Breast epithelium (tissue), 4 donors: ENCODE data around the gene ITGB2. TPM values are rescaled to one million over a fixed set of nuclear protein-coding genes. Genes with fewer than 3 reads are reported as not detected.

ENCODE experiments used
- DNase-seq, 2 donors: peaks; one replicate each; pipeline ENCODE4 v3.0.0-alpha.2; 2019; ENCODE audit warnings: low spot score in 2 of 2
- H3K27ac ChIP-seq, 2 donors: fragments of 200-600 bp; sonication (generic) in 1 of 2; one replicate each; pipeline ENCODE4 v1.5.1; 2016 to 2019; ENCODE audit warnings: mild to moderate bottlenecking in 1 of 2
- H3K27me3 ChIP-seq, 2 donors: fragments of 200-600 bp; sonication (generic) in 1 of 2; one replicate each; pipeline versions ENCODE4 v1.5.1 to v1.6.0; 2017 to 2019; ENCODE audit warnings: control low read depth in 1 of 2, mild to moderate bottlenecking in 1 of 2
- H3K36me3 ChIP-seq: fragments of 200-600 bp; one replicate; pipeline ENCODE4 v1.5.1; 2019
- H3K4me1 ChIP-seq, 2 donors: fragments of 200-600 bp; sonication (generic); one replicate each; pipeline ENCODE4 v1.5.1; 2016 to 2019; ENCODE audit warnings: control low read depth in 1 of 2
- H3K4me3 ChIP-seq, 3 donors: fragments of 200-600 bp; sonication (generic); 1 replicate in 2 of 3; 2 replicates in 1 of 3; pipeline ENCODE4 v1.5.1; 2016 to 2019; ENCODE audit warnings: mild to moderate bottlenecking in 3 of 3, moderate library complexity in 2 of 3
- H3K9me3 ChIP-seq, 2 donors: fragments of 200-600 bp; sonication (generic) in 1 of 2; one replicate each; pipeline ENCODE4 v1.5.1; 2016 to 2019; ENCODE audit warnings: control low read depth in 1 of 2
- POLR2A ChIP-seq: fragments of 450-650 bp; IDR thresholded peaks from one replicate; pipeline ENCODE4 v1.6.1; 2016; ENCODE audit warnings: antibody characterized with exemption, mild to moderate bottlenecking, moderate library complexity
- POLR2AphosphoS5 ChIP-seq, 3 donors: sonication (generic); formaldehyde crosslinking; IDR thresholded peaks; one replicate each; pipeline ENCODE4 v1.6.1; 2017; ENCODE audit warnings: antibody characterized with exemption in 3 of 3
- intact Hi-C: fragments of 100-400 bp; cut with DNase I; formaldehyde crosslinking; loops from one replicate; pipeline ENCODE4 v1.15.1; 2023; ENCODE audit warnings: low total_unique reads
- total RNA-seq, 3 donors: library from RNA; depleted of rRNA; stranded (reverse); fragments of >200 nt; gene quantifications; one replicate each; pipeline ENCODE4 v1.1.0, GENCODE V29; 2016
- TF ChIP-seq, protein P1 (sequence below), 3 donors: fragments of 450-650 bp; IDR thresholded peaks; one replicate each; pipeline ENCODE4 v1.5.1; 2016 to 2017; ENCODE audit warnings: antibody characterized with exemption in 3 of 3, mild to moderate bottlenecking in 3 of 3, moderate library complexity in 3 of 3

Gene ITGB2
- total RNA-seq, 3 donors from 2014 or later, result 19.7 to 242 (median 92.8) TPM

GRCh38 chr21:44933199-44933917 lies 12.7 kb upstream of the ITGB2 start:
- intact Hi-C loops, result loop anchor here (10.0 kb wide), 1 partner anchor 49 kb away; no protein-coding TSS in a partner anchor
- peak overlapping the region; percentile 28 to 48 for H3K27ac ChIP-seq
- H3K27me3 ChIP-seq, result peaks cover 6 to 8% of the 10 kb centered on the region in 2 donors

GRCh38 chr21:44932408-44933181 lies 11.9 kb upstream of the ITGB2 start:
- Histone ChIP-seq H3K9me3 (no peaks in the 10 kb centered on the region), H3K36me3 (no peaks in the 10 kb centered on the region), H3K4me1 (peaks cover 16 to 19% of the 10 kb centered on the region in 2 donors), H3K27ac (peak overlapping the region; percentile 12 to 48), H3K27me3 (peaks cover 6 to 8% of the 10 kb centered on the region in 2 donors), H3K4me3 (peak overlapping the region; percentile 34 to 70 (median 49))
- intact Hi-C loops, result loop anchor here (10.0 kb wide), 1 partner anchor 48 kb away; no protein-coding TSS in a partner anchor
- no peak for DNase-seq
- TF ChIP-seq POLR2AphosphoS5 (IDR thresholded peaks at IDR 0.05) (no peak), POLR2A (no peak)
- TF ChIP-seq, protein P1, sequence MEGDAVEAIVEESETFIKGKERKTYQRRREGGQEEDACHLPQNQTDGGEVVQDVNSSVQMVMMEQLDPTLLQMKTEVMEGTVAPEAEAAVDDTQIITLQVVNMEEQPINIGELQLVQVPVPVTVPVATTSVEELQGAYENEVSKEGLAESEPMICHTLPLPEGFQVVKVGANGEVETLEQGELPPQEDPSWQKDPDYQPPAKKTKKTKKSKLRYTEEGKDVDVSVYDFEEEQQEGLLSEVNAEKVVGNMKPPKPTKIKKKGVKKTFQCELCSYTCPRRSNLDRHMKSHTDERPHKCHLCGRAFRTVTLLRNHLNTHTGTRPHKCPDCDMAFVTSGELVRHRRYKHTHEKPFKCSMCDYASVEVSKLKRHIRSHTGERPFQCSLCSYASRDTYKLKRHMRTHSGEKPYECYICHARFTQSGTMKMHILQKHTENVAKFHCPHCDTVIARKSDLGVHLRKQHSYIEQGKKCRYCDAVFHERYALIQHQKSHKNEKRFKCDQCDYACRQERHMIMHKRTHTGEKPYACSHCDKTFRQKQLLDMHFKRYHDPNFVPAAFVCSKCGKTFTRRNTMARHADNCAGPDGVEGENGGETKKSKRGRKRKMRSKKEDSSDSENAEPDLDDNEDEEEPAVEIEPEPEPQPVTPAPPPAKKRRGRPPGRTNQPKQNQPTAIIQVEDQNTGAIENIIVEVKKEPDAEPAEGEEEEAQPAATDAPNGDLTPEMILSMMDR (IDR thresholded peaks at IDR 0.05), result no peak

More at GRCh38 chr21:44933199-44933917, 12.7 kb upstream of the ITGB2 start:
- peaks cover 11 to 16% of the 10 kb centered on the region in 2 donors for H3K4me1 ChIP-seq
- no peaks in the 10 kb centered on the region for H3K9me3 ChIP-seq
- H3K36me3 ChIP-seq, result no peaks in the 10 kb centered on the region
- peak overlapping the region in 2 of 3 donors; percentile 49 to 70 for H3K4me3 ChIP-seq
- no peak for TF ChIP-seq POLR2A
- no peak for TF ChIP-seq POLR2AphosphoS5 (IDR thresholded peaks at IDR 0.05)
- TF ChIP-seq, protein P1 (IDR thresholded peaks at IDR 0.05), result no peak
- DNase-seq, result no peak

DNA sequence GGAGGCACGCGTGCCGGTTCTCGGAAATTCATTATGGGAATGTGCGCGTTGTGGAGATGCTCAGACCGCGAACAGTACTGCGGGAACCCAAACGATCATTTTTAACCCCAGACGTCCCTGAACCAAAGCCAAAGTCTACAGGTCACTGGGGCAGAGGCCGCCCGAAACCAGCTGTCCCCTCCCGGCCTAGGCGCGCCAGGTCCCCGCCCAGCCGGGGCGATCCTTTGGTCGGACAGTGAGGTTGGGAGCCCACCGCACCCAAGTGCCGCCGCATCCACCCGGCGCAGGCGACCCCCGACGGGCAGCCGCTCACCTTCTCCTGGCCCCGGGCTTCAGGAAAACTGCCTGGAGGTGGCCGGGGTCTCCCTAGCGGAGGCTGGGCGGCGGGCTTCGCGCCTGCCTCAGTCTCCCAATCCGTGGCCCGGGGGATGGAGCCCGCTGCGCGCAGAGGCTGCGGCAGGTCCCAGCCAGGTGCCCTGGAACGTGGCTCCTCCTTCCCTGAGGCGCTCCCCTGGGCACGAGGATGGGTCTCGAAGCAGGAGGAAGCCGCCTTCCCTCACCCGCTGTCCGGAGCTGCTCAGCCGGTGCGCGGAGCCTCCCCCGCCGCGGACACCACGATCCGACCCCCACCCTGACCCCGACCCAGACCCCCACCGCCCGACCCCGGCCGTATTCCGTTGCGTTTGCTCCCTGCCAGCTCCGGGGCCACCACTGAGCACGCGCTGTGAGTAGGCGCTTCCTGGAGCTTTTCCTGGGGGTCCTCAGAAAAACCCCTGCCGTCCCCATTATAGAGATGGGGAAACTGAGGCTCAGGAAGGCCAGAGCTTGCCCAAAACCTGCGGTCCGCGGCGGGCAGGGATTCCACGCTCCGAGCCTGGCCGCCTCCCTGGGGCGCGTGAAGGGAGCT lies 11.1 kb upstream of the ITGB2 start:
- H3K9me3 ChIP-seq, result no peaks in the 10 kb centered on the region
- TF ChIP-seq, protein P1 (IDR thresholded peaks at IDR 0.05), result no peak
- TF ChIP-seq POLR2A, result no peak
- TF ChIP-seq POLR2AphosphoS5 (IDR thresholded peaks at IDR 0.05), result no peak
- no peak for DNase-seq
- no peaks in the 10 kb centered on the region for H3K36me3 ChIP-seq
- H3K4me3 ChIP-seq, result peak overlapping the region; percentile 34 to 70 (median 49)
- intact Hi-C loops, result loop anchor here (10.0 kb wide), 1 partner anchor 47 kb away; no protein-coding TSS in a partner anchor
- H3K27me3 ChIP-seq, result peaks cover 6 to 8% of the 10 kb centered on the region in 2 donors
- H3K27ac ChIP-seq, result peak overlapping the region; percentile 48 to 74
- H3K4me1 ChIP-seq, result peaks cover 20 to 27% of the 10 kb centered on the region in 2 donors

GRCh38 chr21:44931137-44931500 lies 10.4 kb upstream of the ITGB2 start:
- Histone ChIP-seq H3K27ac (peak overlapping the region; percentile 48 to 74), H3K4me3 (peak overlapping the region in 2 of 3 donors; percentile 49 to 70), H3K27me3 (peaks cover 6 to 8% of the 10 kb centered on the region in 2 donors), H3K4me1 (peaks cover 21 to 30% of the 10 kb centered on the region in 2 donors), H3K9me3 (no peaks in the 10 kb centered on the region), H3K36me3 (no peaks in the 10 kb centered on the region)
- DNase-seq, result no peak
- TF ChIP-seq POLR2AphosphoS5 (IDR thresholded peaks at IDR 0.05) (peak in 1 of 3 donors; percentile 27), POLR2A (no peak)
- TF ChIP-seq, protein P1 (IDR thresholded peaks at IDR 0.05), result no peak
- intact Hi-C loops, result loop anchor here (10.0 kb wide), 1 partner anchor 46 kb away; no protein-coding TSS in a partner anchor
